Hepatocyte (in vitro differentiated cells): Measurements from ENCODE around the gene ULK1. TPM values are rescaled to one million over a fixed set of nuclear protein-coding genes. Genes with fewer than 3 reads are reported as not detected.

Experiments
- DNase-seq: peaks from one replicate; pipeline ENCODE4 v3.0.0-alpha.2; 2016; ENCODE audit warnings: low spot score
- H2AFZ ChIP-seq: fragments of 200-600 bp; sonication (generic); 2 replicates; pipeline ENCODE4 v1.6.0; 2016; ENCODE audit warnings: antibody characterized with exemption, mild to moderate bottlenecking
- H3K27ac ChIP-seq: fragments of 200-600 bp; sonication (generic); 2 replicates; pipeline ENCODE4 v1.5.1; 2016; ENCODE audit warnings: mild to moderate bottlenecking
- H3K27me3 ChIP-seq: fragments of 200-600 bp; sonication (generic); 2 replicates; pipeline ENCODE4 v1.6.1; 2016
- H3K36me3 ChIP-seq: fragments of 200-600 bp; sonication (generic); replicated peaks from 2 replicates; pipeline ENCODE4 v1.5.1; 2016; ENCODE audit warnings: low read depth; ENCODE audit not compliant: insufficient read depth
- H3K4me1 ChIP-seq: fragments of 200-600 bp; sonication (generic); 2 replicates; pipeline ENCODE4 v1.5.1; 2016; ENCODE audit warnings: mild to moderate bottlenecking, moderate library complexity; ENCODE audit not compliant: insufficient read depth
- H3K4me2 ChIP-seq: fragments of 200-600 bp; sonication (generic); 2 replicates; pipeline ENCODE4 v1.6.0; 2016
- H3K4me3 ChIP-seq: fragments of 200-600 bp; sonication (generic); 2 replicates; pipeline ENCODE4 v1.5.1; 2016; ENCODE audit warnings: mild to moderate bottlenecking
- H3K79me2 ChIP-seq: fragments of 200-600 bp; sonication (generic); 2 replicates; pipeline ENCODE4 v1.6.0; 2017; ENCODE audit warnings: mild to moderate bottlenecking
- H3K9me2 ChIP-seq: fragments of 200-600 bp; sonication (generic); replicated peaks from 2 replicates; pipeline ENCODE4 v1.6.0; 2017; ENCODE audit warnings: mild to moderate bottlenecking; ENCODE audit not compliant: insufficient read depth
- H3K9me3 ChIP-seq: fragments of 200-600 bp; sonication (generic); 2 replicates; pipeline ENCODE4 v1.5.1; 2016; ENCODE audit warnings: low read depth, mild to moderate bottlenecking
- H4K20me1 ChIP-seq: fragments of 200-600 bp; sonication (generic); 2 replicates; pipeline ENCODE4 v1.6.0; 2016; ENCODE audit warnings: mild to moderate bottlenecking; ENCODE audit not compliant: insufficient read depth, poor library complexity, severe bottlenecking
- EZH2 ChIP-seq: fragments of 200-600 bp; sonication (generic); IDR thresholded peaks from 2 replicates; pipeline ENCODE4 v1.6.1; 2016; ENCODE audit warnings: antibody characterized with exemption, mild to moderate bottlenecking, borderline replicate concordance
- EZH2phosphoT487 ChIP-seq: fragments of 200-600 bp; sonication (generic); IDR thresholded peaks from one replicate; pipeline ENCODE4 v1.6.1; 2018; ENCODE audit warnings: antibody characterized with exemption, mild to moderate bottlenecking, low read depth, moderate library complexity; ENCODE audit not compliant: unreplicated experiment, severe bottlenecking
- WGBS: methylation state at CpG from one replicate; pipeline ENCODE4 v1.1.6; 2016; ENCODE audit warnings: low lambda C conversion rate; ENCODE audit errors: missing lambda C conversion rate; 5-methylcytosine and 5-hydroxymethylcytosine counted together
- polyA plus RNA-seq: library from polyadenylated mRNA; unstranded; fragments of >200 nt; fragmentation: Nextera tagmentation; extraction: Ambion mirVana; gene quantifications from 2 replicates; pipeline ENCODE4 v1.2.1, GENCODE V29; 2016
- total RNA-seq: library from RNA; depleted of rRNA; stranded (reverse); fragments of >200 nt; gene quantifications from 2 replicates; pipeline ENCODE4 v1.2.3, GENCODE V29; 2014
- TF ChIP-seq, protein P1 (sequence below): fragments of 200-600 bp; sonication (generic); IDR thresholded peaks from 2 replicates; pipeline ENCODE4 v1.5.1; 2016; ENCODE audit warnings: antibody characterized with exemption, mild to moderate bottlenecking; ENCODE audit not compliant: poor library complexity

ULK1 gene
- total and polyA plus RNA-seq, 2 experiments from 2014 or later: 9.4 to 11.0 TPM

DNA sequence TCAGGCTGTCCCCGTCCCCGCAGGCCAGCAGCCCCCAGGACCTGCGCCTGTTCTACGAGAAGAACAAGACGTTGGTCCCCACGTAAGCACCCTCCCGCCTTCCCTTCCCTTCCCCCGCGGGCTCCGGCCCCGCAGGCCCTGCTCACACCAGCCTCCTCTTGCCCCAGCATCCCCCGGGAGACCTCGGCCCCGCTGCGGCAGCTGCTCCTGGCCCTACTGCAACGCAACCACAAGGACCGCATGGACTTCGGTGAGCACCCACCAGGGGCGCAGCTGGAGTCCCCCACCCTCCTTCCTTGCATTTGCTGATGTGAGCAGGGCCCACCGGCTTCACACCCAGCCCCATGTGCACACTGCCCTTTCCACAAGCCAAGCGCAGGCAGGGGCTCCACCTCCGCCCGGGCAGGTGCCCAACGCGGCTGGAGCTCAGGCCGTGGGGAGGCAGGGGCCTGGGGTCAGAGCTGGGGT lies 15.4 kb downstream of the ULK1 start:
- no peaks in the 10 kb centered on the region for H3K36me3 ChIP-seq

DNA sequence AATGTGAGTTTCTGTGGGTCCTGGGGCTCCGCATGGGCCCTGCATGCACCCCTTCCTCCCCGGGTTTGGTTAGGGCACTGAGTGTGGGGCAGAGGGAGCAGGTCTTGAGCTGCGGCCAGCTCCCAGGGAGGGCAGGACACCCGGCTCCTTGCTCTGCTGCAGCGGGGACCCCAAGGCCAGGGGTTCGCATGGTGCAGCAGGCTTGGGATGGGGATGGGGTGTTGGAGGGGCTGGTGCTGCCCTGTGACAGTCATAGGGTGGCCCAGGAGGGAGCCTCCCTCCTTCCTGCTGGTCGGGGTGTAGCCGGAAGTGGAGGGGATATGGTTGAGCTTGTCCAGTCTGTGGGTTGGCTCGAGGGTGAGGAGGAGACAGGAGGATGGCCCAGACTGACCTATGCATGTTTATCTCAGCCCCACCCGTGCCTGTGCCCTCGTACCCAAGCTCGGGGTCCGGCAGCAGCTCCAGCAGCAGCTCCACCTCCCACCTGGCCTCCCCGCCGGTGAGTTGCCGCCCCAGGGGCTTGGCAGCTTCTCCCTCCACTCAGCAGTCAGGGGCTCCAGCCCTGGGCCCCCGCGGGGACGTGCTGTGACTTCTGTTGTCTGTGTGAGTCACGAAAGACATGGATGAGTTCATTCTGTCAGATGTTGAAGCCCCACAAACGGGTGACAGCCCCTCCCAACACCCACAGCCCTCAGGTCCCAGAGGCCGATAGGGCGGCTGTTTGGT lies 16.0 kb downstream of the ULK1 start:
- H3K27ac ChIP-seq: no peak overlapping the region
- 92% methylated on average over 23 of the region's 23 CpGs for WGBS

More for the DNA sequence above, 15.4 kb downstream of the ULK1 start:
- H3K27me3 ChIP-seq: no peaks in the 10 kb centered on the region
- no peak overlapping the region for H3K4me3 ChIP-seq
- H3K9me2 ChIP-seq: no peaks in the 10 kb centered on the region
- H2AFZ ChIP-seq: no peak overlapping the region
- TF ChIP-seq EZH2phosphoT487 (no peak), EZH2 (no peak)
- TF ChIP-seq, protein P1, sequence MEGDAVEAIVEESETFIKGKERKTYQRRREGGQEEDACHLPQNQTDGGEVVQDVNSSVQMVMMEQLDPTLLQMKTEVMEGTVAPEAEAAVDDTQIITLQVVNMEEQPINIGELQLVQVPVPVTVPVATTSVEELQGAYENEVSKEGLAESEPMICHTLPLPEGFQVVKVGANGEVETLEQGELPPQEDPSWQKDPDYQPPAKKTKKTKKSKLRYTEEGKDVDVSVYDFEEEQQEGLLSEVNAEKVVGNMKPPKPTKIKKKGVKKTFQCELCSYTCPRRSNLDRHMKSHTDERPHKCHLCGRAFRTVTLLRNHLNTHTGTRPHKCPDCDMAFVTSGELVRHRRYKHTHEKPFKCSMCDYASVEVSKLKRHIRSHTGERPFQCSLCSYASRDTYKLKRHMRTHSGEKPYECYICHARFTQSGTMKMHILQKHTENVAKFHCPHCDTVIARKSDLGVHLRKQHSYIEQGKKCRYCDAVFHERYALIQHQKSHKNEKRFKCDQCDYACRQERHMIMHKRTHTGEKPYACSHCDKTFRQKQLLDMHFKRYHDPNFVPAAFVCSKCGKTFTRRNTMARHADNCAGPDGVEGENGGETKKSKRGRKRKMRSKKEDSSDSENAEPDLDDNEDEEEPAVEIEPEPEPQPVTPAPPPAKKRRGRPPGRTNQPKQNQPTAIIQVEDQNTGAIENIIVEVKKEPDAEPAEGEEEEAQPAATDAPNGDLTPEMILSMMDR: no peak
- no peak overlapping the region for H3K4me2 ChIP-seq
- 97% methylated on average over 8 of the region's 26 CpGs for WGBS
- no peaks in the 10 kb centered on the region for H3K9me3 ChIP-seq
- no peak overlapping the region for H3K27ac ChIP-seq
- no peaks in the 10 kb centered on the region for H3K4me1 ChIP-seq
- peaks cover 4% of the 10 kb centered on the region for H3K79me2 ChIP-seq
- peaks cover 21% of the 10 kb centered on the region for H4K20me1 ChIP-seq
- no peak for DNase-seq

DNA sequence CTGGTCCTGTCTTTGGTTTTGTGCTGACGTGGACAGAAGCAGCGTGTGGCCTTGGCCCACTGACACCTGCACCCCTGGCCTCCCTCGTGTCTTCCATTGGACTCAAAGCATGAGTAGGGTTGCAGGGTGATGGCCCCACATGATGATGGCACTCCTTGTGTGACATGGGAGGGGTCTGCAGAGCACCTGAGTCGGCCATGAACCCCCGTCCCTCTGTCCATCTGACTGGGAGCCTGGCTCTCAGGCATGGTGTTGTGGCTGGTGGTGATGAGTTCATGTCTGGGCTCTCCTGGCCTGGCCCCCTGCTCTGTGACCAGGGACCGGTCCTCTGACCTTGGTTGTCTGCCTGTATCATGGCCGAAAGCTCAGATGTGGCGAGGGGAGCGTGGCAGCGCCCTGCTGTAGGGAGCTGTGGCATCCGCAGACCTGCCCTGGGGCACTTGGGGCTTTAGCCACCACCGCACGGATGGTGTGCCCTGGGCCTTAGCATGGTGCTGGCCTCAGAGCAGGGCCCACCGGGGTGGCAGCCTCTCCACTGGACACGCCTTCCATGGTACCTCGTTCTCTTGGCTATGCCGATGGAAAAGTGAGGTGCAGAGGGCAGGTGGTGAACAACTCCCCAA lies 16.7 kb downstream of the ULK1 start:
- H3K9me3 ChIP-seq: no peaks in the 10 kb centered on the region
- H3K4me1 ChIP-seq: no peaks in the 10 kb centered on the region
- no peak overlapping the region for H3K4me3 ChIP-seq
- H3K9me2 ChIP-seq: no peaks in the 10 kb centered on the region
- no peak overlapping the region for H3K4me2 ChIP-seq
- no peak overlapping the region for H3K27ac ChIP-seq
- H4K20me1 ChIP-seq: peaks cover 11% of the 10 kb centered on the region
- H2AFZ ChIP-seq: no peak overlapping the region
- 96% methylated on average over 17 of the region's 17 CpGs for WGBS
- no peak for TF ChIP-seq EZH2phosphoT487
- TF ChIP-seq, protein P1: no peak
- TF ChIP-seq EZH2: no peak
- DNase-seq: no peak
- no peaks in the 10 kb centered on the region for H3K79me2 ChIP-seq
- no peaks in the 10 kb centered on the region for H3K27me3 ChIP-seq
- no peaks in the 10 kb centered on the region for H3K36me3 ChIP-seq

More for the DNA sequence above, 16.0 kb downstream of the ULK1 start:
- Histone ChIP-seq H3K4me1 (no peaks in the 10 kb centered on the region), H2AFZ (no peak overlapping the region), H3K9me3 (no peaks in the 10 kb centered on the region), H3K27me3 (no peaks in the 10 kb centered on the region), H3K36me3 (no peaks in the 10 kb centered on the region), H4K20me1 (peaks cover 15% of the 10 kb centered on the region), H3K4me2 (no peak overlapping the region), H3K79me2 (no peaks in the 10 kb centered on the region), H3K4me3 (no peak overlapping the region), H3K9me2 (no peaks in the 10 kb centered on the region)
- DNase-seq: no peak
- TF ChIP-seq EZH2phosphoT487 (no peak), EZH2 (no peak)
- TF ChIP-seq, protein P1: no peak
